AG08396 (cell line): Measurements from ENCODE around the gene BTBD7.
"Not testable (repeated sequence)": the region's sequence is repeated elsewhere in the genome, so short reads cannot be mapped to it uniquely, and the experiment has no call there.

ENCODE experiments used
- DNase-seq: peaks from one replicate; pipeline ENCODE4 v3.0.0; 2012; ENCODE audit warnings: low spot score, mixed read lengths

The BTBD7 gene

GRCh38 chr14:93332853-93333630, at the start of gene BTBD7:
Gene BTBD7, minus strand, starts transcription at chr14:93333036. Its CDS starts 36,985 bp downstream, at chr14:93296051.
- peak; percentile 99 for DNase-seq

- no peak for DNase-seq
These were observed 48.8 kb upstream of the BTBD7 start for GRCh38 chr14:93381644-93382043.

GRCh38 chr14:93379831-93380230, 47.0 kb upstream of the BTBD7 start:
- DNase-seq = no peak

- DNase-seq = no peak
These were observed 42.9 kb upstream of the BTBD7 start for GRCh38 chr14:93375673-93376156.

GRCh38 chr14:93369713-93370266, 37.0 kb upstream of the BTBD7 start:
- no peak for DNase-seq

GRCh38 chr14:93368996-93369712, 36.3 kb upstream of the BTBD7 start:
- no peak for DNase-seq

- DNase-seq = not testable (repeated sequence)
These were observed 22.0 kb upstream of the BTBD7 start for GRCh38 chr14:93354873-93355272.

- no peak for DNase-seq
These were observed 15.5 kb upstream of the BTBD7 start for GRCh38 chr14:93348292-93348691.

GRCh38 chr14:93347850-93348249, 15.0 kb upstream of the BTBD7 start:
- no peak for DNase-seq

- no peak for DNase-seq
These were observed 14.3 kb upstream of the BTBD7 start, which contains the start of gene COX8C for GRCh38 chr14:93346926-93347721. Gene COX8C, plus strand, starts transcription at chr14:93347182. Its CDS starts 87 bp downstream, at chr14:93347269.

- no peak for DNase-seq
These were observed 11.0 kb upstream of the BTBD7 start for GRCh38 chr14:93343797-93344196.

GRCh38 chr14:93343266-93343665, 10.4 kb upstream of the BTBD7 start:
- DNase-seq = no peak

GRCh38 chr14:93337884-93338283, 5.0 kb upstream of the BTBD7 start:
- no peak for DNase-seq

GRCh38 chr14:93337143-93337753, 4.4 kb upstream of the BTBD7 start:
- no peak for DNase-seq

- no peak for DNase-seq
These were observed 831 bp upstream of the BTBD7 start for GRCh38 chr14:93333631-93334103.

- peak; percentile 77 for DNase-seq
These were observed 411 bp downstream of the BTBD7 start for GRCh38 chr14:93332397-93332852.

- DNase-seq = no peak
These were observed 974 bp downstream of the BTBD7 start for GRCh38 chr14:93331728-93332396.

- no peak for DNase-seq
These were observed 1.7 kb downstream of the BTBD7 start for GRCh38 chr14:93331002-93331727.

GRCh38 chr14:93330609-93331000, 2.2 kb downstream of the BTBD7 start:
- DNase-seq = no peak
